GM21423 (cell line): ENCODE measurements around the gene BCAR1.
"Not testable (repeated sequence)": the region's sequence is repeated elsewhere in the genome, so short reads cannot be mapped to it uniquely, and the experiment has no call there.

Experiments used
- ATAC-seq: cut with Tn5 transposase; IDR thresholded peaks from one replicate; pipeline ENCODE4 v1.9.1; 2021; ENCODE audit warnings: mild to moderate bottlenecking, moderate library complexity; ENCODE audit not compliant: unreplicated experiment

BCAR1 gene

GRCh38 chr16:75205961-75206748 lies 45.3 kb downstream of the BCAR1 start:
- ATAC-seq, result not testable (repeated sequence)

GRCh38 chr16:75205438-75205837 lies 46.0 kb downstream of the BCAR1 start:
- ATAC-seq, result not testable (repeated sequence)

- ATAC-seq, result not testable (repeated sequence)
Measured at GRCh38 chr16:75204905-75205304, 46.5 kb downstream of the BCAR1 start.

- ATAC-seq, result no peak
Measured at GRCh38 chr16:75204410-75204758, 47.0 kb downstream of the BCAR1 start.

- ATAC-seq, result no peak
Measured at GRCh38 chr16:75203667-75204409, 47.6 kb downstream of the BCAR1 start.

- no peak for ATAC-seq
Measured at GRCh38 chr16:75203096-75203495, 48.3 kb downstream of the BCAR1 start.

- no peak for ATAC-seq
Measured at GRCh38 chr16:75202069-75202590, 49.3 kb downstream of the BCAR1 start.

GRCh38 chr16:75198135-75198600 lies 53.3 kb downstream of the BCAR1 start:
- no peak for ATAC-seq

- ATAC-seq, result no peak
Measured at GRCh38 chr16:75197522-75198134, 53.8 kb downstream of the BCAR1 start.

GRCh38 chr16:75196836-75197235 lies 54.6 kb downstream of the BCAR1 start:
- no peak for ATAC-seq

GRCh38 chr16:75195811-75196790 lies 55.3 kb downstream of the BCAR1 start:
- no peak for ATAC-seq

- ATAC-seq, result no peak
Measured at GRCh38 chr16:75193730-75194444, 57.5 kb downstream of the BCAR1 start.

GRCh38 chr16:75193265-75193650 lies 58.2 kb downstream of the BCAR1 start:
- no peak for ATAC-seq

- ATAC-seq, result no peak
Measured at GRCh38 chr16:75192606-75193264, 58.7 kb downstream of the BCAR1 start.

- ATAC-seq, result no peak
Measured at GRCh38 chr16:75189638-75190245, 61.7 kb downstream of the BCAR1 start.

GRCh38 chr16:75188832-75189477 lies 62.5 kb downstream of the BCAR1 start:
- ATAC-seq, result no peak

- no peak for ATAC-seq
Measured at GRCh38 chr16:75181630-75182029, 69.8 kb downstream of the BCAR1 start.

- ATAC-seq, result no peak
Measured at GRCh38 chr16:75179208-75179607, 72.2 kb downstream of the BCAR1 start.
